IPS-15b (cell line): ENCODE measurements around the gene PISD.

Source experiments
- H3K27me3 ChIP-seq: one replicate; pipeline ENCODE4 v1.6.1; 2013; ENCODE audit warnings: low read length; ENCODE audit not compliant: control insufficient read depth, insufficient read depth
- H3K36me3 ChIP-seq: one replicate; pipeline ENCODE4 v1.6.1; 2013; ENCODE audit warnings: low read length; ENCODE audit not compliant: control insufficient read depth, insufficient read depth
- H3K4me1 ChIP-seq: one replicate; pipeline ENCODE4 v1.6.1; 2013; ENCODE audit warnings: mild to moderate bottlenecking, low read length; ENCODE audit not compliant: control insufficient read depth, insufficient read depth
- H3K4me3 ChIP-seq: one replicate; pipeline ENCODE4 v1.5.1; 2013; ENCODE audit warnings: low read depth, low read length
- H3K9ac ChIP-seq: one replicate; pipeline ENCODE4 v1.6.1; 2013; ENCODE audit warnings: low read depth, mild to moderate bottlenecking, low read length
- H3K9me3 ChIP-seq: one replicate; pipeline ENCODE4 v1.6.1; 2013; ENCODE audit warnings: mild to moderate bottlenecking, low read length; ENCODE audit not compliant: control insufficient read depth, insufficient read depth

PISD gene

DNA sequence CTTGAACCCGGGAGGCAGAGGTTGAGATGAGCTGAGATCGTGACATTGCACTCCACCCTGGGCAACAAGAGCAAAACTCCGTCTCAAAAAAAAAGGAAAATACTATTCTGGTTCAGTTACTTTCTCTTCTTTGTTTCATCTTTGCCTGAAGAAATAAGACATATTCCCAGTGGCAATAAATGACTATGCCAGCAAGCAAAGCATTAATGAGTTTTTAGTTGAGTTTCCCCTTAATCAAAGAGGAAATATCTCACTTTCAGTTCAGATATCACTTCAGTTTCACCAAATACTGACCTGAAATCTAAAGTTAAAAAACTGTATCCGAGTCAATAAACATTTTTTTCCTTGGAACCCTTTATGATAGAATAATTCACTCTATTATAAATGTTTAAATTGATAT, 10.4 kb downstream of the PISD start:
- H3K36me3 ChIP-seq, result peaks cover 2% of the 10 kb centered on the region
- H3K27me3 ChIP-seq, result no peaks in the 10 kb centered on the region
- H3K9me3 ChIP-seq, result no peaks in the 10 kb centered on the region
- H3K4me3 ChIP-seq, result no peak overlapping the region
- H3K4me1 ChIP-seq, result peaks cover 12% of the 10 kb centered on the region
- H3K9ac ChIP-seq, result no peak overlapping the region

DNA sequence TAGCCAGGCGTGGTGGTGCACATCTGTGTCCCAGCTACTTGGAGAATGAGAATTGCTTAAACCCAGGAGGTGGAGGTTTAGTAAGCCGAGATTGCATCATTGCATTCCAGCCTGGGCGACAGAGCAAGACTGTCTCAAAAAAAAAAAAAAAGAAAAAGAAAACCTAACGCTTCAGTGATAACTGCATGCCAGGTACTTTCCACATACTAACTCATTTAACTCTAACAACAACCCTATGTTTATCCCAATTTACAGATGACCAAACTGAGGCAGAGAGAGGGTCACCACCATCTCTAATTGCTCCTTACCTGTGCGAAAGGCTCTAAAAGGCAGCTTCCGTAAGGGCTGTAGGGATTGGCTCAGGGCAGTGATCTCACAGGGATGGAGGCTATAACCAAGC, 11.6 kb downstream of the PISD start:
- Histone ChIP-seq H3K9ac (no peak overlapping the region), H3K27me3 (no peaks in the 10 kb centered on the region), H3K4me3 (no peak overlapping the region), H3K9me3 (no peaks in the 10 kb centered on the region), H3K36me3 (peaks cover 2% of the 10 kb centered on the region), H3K4me1 (peaks cover 12% of the 10 kb centered on the region)

DNA sequence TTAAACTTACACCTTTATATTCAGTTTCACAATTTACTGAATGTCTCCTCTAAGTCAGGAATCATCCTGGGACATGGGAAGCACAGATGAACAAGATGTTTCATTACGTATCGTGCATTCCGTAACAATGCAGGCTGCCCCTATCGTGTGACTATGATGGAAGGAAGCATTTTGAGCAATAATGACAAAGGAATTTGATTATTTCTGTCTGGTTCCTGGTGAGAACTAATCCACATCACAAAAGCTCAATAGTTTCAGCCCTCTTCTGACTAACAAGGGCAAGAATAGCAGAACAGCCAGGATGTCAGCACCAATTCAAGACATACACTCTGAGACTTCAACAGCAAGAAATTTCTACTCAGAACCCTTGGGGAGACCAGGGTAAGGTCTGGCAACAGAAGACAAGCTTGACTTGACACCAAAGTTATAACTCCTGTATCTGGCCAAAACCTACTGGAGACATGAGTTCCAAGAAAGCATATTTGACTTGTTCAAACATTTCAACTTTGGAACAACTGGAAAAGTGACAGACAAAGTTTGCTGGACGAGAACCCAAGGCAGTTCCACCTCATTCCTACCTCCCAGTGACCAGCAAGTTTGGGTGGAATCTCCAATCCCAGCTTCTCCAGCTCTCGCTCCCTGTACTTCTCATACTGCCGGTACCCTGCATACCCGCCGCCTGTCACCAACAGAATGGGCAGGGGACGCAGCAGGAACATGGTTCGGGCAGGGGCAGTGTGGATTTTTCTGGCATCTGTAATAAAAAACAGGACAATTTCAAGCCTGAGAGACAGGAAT, 14.3 kb downstream of the PISD start:
- Histone ChIP-seq H3K4me3 (no peak overlapping the region), H3K9ac (peak overlapping the region; percentile 24), H3K27me3 (no peaks in the 10 kb centered on the region), H3K9me3 (no peaks in the 10 kb centered on the region), H3K4me1 (peaks cover 12% of the 10 kb centered on the region), H3K36me3 (peaks cover 2% of the 10 kb centered on the region)

DNA sequence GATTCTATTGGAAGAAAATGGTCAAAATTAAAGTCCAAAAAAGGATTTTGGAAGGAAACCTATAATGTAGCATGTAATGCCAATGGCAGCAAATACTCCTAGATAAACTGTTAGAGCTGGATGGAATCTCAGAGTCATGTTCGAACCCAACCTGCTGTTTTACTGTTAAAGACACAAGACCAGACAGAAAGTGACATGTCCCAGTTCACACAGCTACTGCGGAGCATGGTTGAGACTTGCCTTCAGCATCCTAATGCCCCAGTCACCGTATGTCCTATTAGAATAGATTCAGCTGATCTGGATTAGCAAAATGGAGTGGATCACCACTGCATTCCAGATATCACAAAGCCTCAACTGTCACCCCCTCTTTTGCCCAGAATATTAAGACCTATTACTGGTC, 14.9 kb downstream of the PISD start:
- Histone ChIP-seq H3K36me3 (peaks cover 2% of the 10 kb centered on the region), H3K9ac (no peak overlapping the region), H3K4me1 (peaks cover 12% of the 10 kb centered on the region), H3K9me3 (no peaks in the 10 kb centered on the region), H3K27me3 (no peaks in the 10 kb centered on the region), H3K4me3 (no peak overlapping the region)

DNA sequence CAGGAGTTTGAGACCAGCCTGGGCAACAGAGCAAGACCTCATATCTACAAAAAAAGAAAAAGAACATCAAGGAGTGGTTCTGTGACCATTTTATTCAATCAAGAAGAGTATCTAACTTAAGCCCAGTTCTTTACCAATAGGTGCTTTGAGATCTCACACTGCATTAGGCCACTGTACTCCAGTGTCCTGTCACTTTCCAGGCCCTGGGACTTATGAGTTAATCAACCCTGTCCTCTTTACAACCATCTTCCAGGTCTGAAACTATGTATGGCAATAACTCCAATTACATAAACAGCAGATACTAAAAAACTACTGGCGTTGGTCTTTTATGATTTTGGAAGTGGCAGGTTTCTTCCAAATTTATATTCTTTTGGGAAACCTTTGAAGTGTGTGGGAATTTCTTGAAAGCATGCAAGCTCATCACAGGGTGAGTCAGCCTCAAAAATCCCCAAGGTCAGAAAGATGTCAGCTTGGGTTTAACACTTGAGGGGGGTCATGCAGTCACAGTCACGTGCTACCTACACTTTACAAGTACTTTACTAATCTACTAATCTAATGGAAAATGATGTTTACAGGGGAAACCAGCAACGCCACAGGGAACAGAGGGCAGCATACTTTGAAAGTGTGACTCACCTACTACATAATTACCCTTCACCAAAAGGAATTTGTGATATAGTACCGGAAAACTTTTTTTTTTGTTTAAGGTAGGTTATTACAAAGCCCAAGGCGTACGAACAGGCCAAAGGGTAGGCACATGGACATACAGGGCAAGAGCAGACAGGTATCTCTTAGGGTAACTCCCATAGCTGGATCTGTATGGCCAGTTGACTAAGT, 15.6 kb downstream of the PISD start:
- Histone ChIP-seq H3K4me3 (no peak overlapping the region), H3K9me3 (no peaks in the 10 kb centered on the region), H3K27me3 (no peaks in the 10 kb centered on the region), H3K4me1 (peaks cover 12% of the 10 kb centered on the region), H3K9ac (no peak overlapping the region), H3K36me3 (peaks cover 2% of the 10 kb centered on the region)

DNA sequence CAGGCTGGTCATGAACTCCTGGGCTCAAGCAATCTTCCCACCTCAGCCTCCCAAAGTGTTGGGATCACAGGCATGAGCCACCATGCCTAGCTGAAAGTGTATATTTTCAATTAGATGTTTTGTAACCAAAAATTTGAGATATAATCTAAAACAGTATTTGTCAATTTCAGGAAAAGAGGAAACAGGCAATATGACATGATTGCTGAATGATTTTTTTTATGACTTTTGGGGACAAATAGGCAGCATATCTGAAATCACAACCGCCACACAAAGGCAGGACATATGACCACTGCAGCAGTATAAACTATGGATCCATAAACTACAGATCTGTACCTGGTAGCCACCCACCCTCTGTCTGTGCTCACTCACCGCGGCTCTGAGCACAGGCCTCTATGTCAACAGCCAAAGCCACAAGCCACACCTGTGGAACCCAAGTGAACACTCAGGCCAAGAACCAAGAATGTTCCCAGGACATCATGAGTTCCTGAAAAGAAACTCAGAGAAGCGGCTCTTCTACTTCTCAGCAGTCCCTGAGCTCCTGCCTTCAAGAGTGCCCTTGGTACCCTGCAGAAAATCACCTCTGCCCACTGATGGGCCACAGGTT, 22.5 kb downstream of the PISD start:
- H3K4me1 ChIP-seq, result no peaks in the 10 kb centered on the region
- no peaks in the 10 kb centered on the region for H3K27me3 ChIP-seq
- no peaks in the 10 kb centered on the region for H3K9me3 ChIP-seq
- H3K9ac ChIP-seq, result no peak overlapping the region
- no peaks in the 10 kb centered on the region for H3K36me3 ChIP-seq
- H3K4me3 ChIP-seq, result no peak overlapping the region

DNA sequence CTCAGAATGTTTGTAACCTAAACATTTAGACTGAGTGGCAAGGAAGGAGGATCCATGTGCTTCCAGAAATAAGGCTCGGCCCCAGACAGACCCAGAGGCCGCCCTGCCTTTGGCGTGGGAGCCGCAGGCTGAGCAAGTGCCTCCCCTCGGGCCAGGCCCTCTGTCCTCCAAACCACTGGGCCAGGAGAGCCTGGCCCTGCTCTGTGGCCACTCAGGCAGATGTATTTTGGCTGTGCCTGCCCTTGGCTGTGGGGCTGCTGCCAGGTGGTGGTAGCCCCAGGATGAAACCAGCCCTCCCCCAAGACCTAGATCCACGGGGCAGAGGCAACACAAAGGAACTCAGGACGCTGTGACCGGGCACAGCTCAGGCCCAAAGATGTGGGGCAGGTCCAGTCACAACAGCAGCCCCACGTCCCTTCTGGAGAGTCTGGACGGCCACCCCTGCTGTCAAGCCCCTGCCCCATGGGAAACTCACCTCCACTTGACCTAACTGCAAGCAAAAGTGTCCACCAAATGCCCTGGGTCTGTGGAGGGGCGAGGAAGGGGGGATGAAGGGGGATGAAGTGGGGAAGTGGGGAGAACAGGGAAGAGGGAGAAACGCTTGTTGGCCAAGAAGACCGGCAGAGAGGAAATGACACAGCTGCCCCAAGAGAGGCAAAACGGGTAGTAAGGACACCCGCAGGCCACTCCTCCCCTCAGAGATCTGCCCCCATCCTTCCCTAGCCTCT, 24.0 kb downstream of the PISD start:
- H3K4me3 ChIP-seq, result no peak overlapping the region
- no peaks in the 10 kb centered on the region for H3K27me3 ChIP-seq
- H3K9me3 ChIP-seq, result no peaks in the 10 kb centered on the region
- no peaks in the 10 kb centered on the region for H3K4me1 ChIP-seq
- H3K9ac ChIP-seq, result no peak overlapping the region
- H3K36me3 ChIP-seq, result no peaks in the 10 kb centered on the region

DNA sequence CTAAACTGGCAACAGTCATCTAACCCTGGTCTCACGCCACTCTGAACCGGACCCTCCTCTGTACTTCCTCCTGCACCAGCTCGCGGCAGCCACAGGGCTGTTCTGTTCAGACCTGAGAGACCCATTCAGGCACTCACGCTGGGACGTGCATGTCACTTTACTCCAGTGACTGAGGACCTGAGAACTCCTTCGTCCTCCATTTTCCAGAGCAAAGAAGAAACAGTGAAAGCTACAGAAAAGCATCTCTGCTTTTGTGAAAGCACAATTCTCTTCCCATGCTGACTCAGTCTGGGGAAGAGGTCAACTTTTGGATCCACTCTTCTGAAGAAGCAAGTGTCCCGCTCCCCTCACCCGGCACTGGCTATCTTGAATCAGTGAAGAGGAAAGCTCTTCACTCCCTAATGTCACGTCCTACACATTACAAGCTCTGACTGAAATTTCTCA, 24.5 kb downstream of the PISD start:
- Histone ChIP-seq H3K9me3 (no peaks in the 10 kb centered on the region), H3K36me3 (no peaks in the 10 kb centered on the region), H3K9ac (no peak overlapping the region), H3K4me1 (no peaks in the 10 kb centered on the region), H3K27me3 (no peaks in the 10 kb centered on the region), H3K4me3 (no peak overlapping the region)

DNA sequence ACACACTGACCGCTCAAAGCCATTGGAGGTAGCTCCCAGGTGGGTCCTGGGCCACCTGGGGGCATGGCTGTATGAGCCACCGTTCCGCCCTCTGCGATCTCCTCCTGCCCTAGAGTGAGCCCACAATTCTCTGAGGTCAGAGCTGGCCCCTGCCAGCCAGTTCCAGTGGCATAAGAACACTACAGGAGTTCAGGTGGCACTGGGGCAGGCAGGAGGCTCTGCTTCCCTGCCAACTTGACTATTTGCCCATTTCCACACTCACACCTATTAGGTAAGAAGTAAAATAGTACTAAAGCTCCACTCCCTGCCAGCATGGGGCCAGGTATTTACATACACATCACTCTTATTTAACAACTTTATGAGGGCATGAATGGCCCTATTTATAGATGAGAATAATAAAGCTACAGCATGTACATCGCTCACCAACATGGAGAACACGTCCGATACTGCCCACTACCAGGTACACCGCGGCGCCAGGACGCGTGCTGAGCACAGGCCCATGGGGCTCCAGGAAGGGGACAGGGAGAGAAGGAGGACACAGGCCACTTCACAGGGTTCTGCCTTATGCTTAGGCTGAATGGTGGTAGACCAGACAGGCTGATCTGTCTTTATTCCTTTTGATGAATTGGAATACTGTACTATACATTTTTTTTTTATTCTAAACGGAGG, 26.2 kb downstream of the PISD start:
- Histone ChIP-seq H3K36me3 (no peaks in the 10 kb centered on the region), H3K27me3 (no peaks in the 10 kb centered on the region), H3K9ac (no peak overlapping the region), H3K9me3 (no peaks in the 10 kb centered on the region), H3K4me1 (peaks cover 6% of the 10 kb centered on the region), H3K4me3 (no peak overlapping the region)

DNA sequence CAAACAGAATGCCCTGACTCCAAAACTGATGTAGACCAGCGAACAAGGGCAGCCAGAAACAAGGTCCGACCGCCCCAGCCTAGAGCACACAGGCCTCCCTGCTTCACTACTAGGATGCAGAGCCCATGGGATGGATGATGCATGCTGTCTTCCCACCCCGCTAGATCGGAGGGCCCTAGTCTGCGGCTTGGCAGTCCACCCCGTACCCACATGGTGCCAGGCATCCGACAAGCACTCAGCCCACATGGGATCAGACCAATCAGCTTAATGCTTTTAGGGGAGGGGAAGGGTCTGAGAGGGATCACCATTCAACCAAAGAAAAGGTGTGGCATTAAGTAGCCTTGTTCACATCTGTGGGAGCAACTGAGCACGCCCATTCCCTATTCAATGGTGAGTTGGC, 30.6 kb downstream of the PISD start:
- Histone ChIP-seq H3K9ac (no peak overlapping the region), H3K4me1 (peaks cover 8% of the 10 kb centered on the region), H3K4me3 (peak overlapping the region; percentile 72), H3K36me3 (peaks cover 7% of the 10 kb centered on the region), H3K27me3 (no peaks in the 10 kb centered on the region), H3K9me3 (no peaks in the 10 kb centered on the region)
